Measurements from ENCODE around the gene PATL1. TPM values are rescaled to one million over a fixed set of nuclear protein-coding genes. Genes with fewer than 3 reads are reported as not detected.

The PATL1 gene
- total and polyA plus RNA-seq, 2 of the 8 experiments (the other 6 are each of a cell fraction or from before 2014, with no cell fraction given): 30.4 to 33.4 TPM

- Histone ChIP-seq H3K56ac (replicated peaks; ENCODE audit: insufficient read length, low read depth, low read length) (no peak overlapping the region), H3K4me2 (ENCODE audit: insufficient read depth in 1 of 2, low read depth in 2 of 2, low read length in 2 of 2) (no peak overlapping the region; a peak in 1 of 4 replicates), H2BK15ac (ENCODE audit: low read length) (no peak overlapping the region), H3K23ac (ENCODE audit: insufficient read length) (no peak overlapping the region), H4K5ac (ENCODE audit: insufficient read length, low read depth, low read length) (no peak overlapping the region), H2AFZ (ENCODE audit: low read length) (no peak overlapping the region), H3K4me3 (ENCODE audit: extremely low read depth in 1 of 4, insufficient read depth in 2 of 4, low read depth in 3 of 4, low read length in 4 of 4) (no peak overlapping the region), H3K14ac (ENCODE audit: insufficient read length) (no peak overlapping the region), H2BK120ac (replicated peaks; ENCODE audit: low read depth, low read length) (no peak overlapping the region), H2AK5ac (ENCODE audit: low read depth, low read length) (no peak overlapping the region), H3K79me2 (ENCODE audit: control insufficient read depth in 1 of 2, insufficient read depth in 2 of 2, low read length in 2 of 2) (no peaks in the 10 kb centered on the region), H4K8ac (ENCODE audit: extremely low read depth, insufficient read depth, low read length) (no peak overlapping the region), H3K4ac (replicated peaks; ENCODE audit: insufficient read length, low read depth, low read length) (no peak overlapping the region), H2BK12ac (ENCODE audit: low read depth, low read length) (no peak overlapping the region), H3K27me3 (replicated peaks in 1 of 4; ENCODE audit: control insufficient read depth in 3 of 4, extremely low read depth in 1 of 4, insufficient read depth in 3 of 4, low read length in 3 of 4) (no peaks in the 10 kb centered on the region), H3K79me1 (ENCODE audit: low read depth, low read length) (no peaks in the 10 kb centered on the region), H3K9me3 (ENCODE audit: insufficient read depth in 2 of 2, low read depth in 1 of 2, low read length in 1 of 2) (no peaks in the 10 kb centered on the region), H3K18ac (ENCODE audit: extremely low read depth, low read length) (no peak overlapping the region), H2BK5ac (ENCODE audit: low read depth, low read length) (no peak overlapping the region), H3K27ac (ENCODE audit: low read depth, low read length) (no peak overlapping the region), H2BK20ac (ENCODE audit: low read length) (no peak overlapping the region), H3K4me1 (replicated peaks in 1 of 4; ENCODE audit: control insufficient read depth in 3 of 4, insufficient read depth in 4 of 4, low read length in 3 of 4) (no peaks in the 10 kb centered on the region), H4K91ac (replicated peaks; ENCODE audit: insufficient read length, low read length) (no peak overlapping the region), H4K20me1 (replicated peaks in 1 of 2; ENCODE audit: control insufficient read depth in 1 of 2, insufficient read depth in 2 of 2, low read length in 2 of 2) (peaks cover 0 to 5% of the 10 kb centered on the region in 2 experiments), H3K36me3 (ENCODE audit: control insufficient read depth in 2 of 4, insufficient read depth in 4 of 4, low read length in 3 of 4) (peaks cover 12 to 76% (median 39%) of the 10 kb centered on the region in 4 experiments), H3K23me2 (ENCODE audit: low read depth, low read length) (no peaks in the 10 kb centered on the region), H3K9ac (replicated peaks in 1 of 4; ENCODE audit: extremely low read depth in 1 of 4, low read depth in 3 of 4, low read length in 3 of 4) (no peak overlapping the region)
- POLR2A ChIA-PET (ENCODE audit: partially characterized antibody): interaction anchor here (1.3 kb wide), 1 partner anchor 9 kb away, joined by 4 read pairs; the partner anchor contains the start of gene PATL1
- CTCF ChIA-PET (ENCODE audit: partially characterized antibody): interaction anchor here (0.6 to 0.8 kb wide), 2 partner anchors 80 to 142 kb away, joined by 3 to 4 read pairs; no protein-coding TSS in a partner anchor
- 89% methylated on average over 2 of the region's 2 CpGs; no CpG with 5 or more reads in 1 of the 2 experiments for WGBS, 2 experiments (ENCODE audit: extremely low coverage in 1 of 2, insufficient coverage in 1 of 2, insufficient read length in 1 of 2, insufficient replicate concordance in 2 of 2, low coverage in 1 of 2, low lambda C conversion rate in 2 of 2, missing lambda C conversion rate in 1 of 2)
- FAIRE-seq (no peak), DNase-seq (ENCODE audit: low read depth in 1 of 2, low spot score in 2 of 2) (no peak)
- no peak for TF ChIP-seq ZNF274 (IDR thresholded peaks at IDR 0.05; ENCODE audit: borderline replicate concordance, extremely low read depth, low read length)
- no peak for TF ChIP-seq CBX8 (IDR thresholded peaks at IDR 0.05; ENCODE audit: borderline replicate concordance, low read depth, low read length)
- TF ChIP-seq SIX5 (IDR thresholded peaks at IDR 0.05; ENCODE audit: low read depth, low read length): no peak
- TF ChIP-seq RXRA (IDR thresholded peaks at IDR 0.05; ENCODE audit: insufficient read depth, low read depth, low read length): no peak
- no peak for TF ChIP-seq ATF2 (IDR thresholded peaks at IDR 0.05; ENCODE audit: low read length)
- no peak for TF ChIP-seq KDM1A (IDR thresholded peaks at IDR 0.05; ENCODE audit: borderline replicate concordance, low read length)
- no peak for TF ChIP-seq CREB1 (IDR thresholded peaks at IDR 0.05)
- TF ChIP-seq POLR2A (IDR thresholded peaks at IDR 0.05; ENCODE audit: control extremely low read depth in 1 of 2, low read depth in 2 of 2, low read length in 2 of 2): no peak
- TF ChIP-seq CEBPB (IDR thresholded peaks at IDR 0.05; ENCODE audit: low read depth, low read length): no peak
- TF ChIP-seq NRF1 (IDR thresholded peaks at IDR 0.05; ENCODE audit: low read depth, low read length): no peak
- TF ChIP-seq CHD2 (IDR thresholded peaks at IDR 0.05; ENCODE audit: low read length): no peak
- TF ChIP-seq TCF12 (IDR thresholded peaks at IDR 0.05; ENCODE audit: low read depth, low read length): no peak
- no peak for TF ChIP-seq EGR1 (IDR thresholded peaks at IDR 0.05; ENCODE audit: borderline replicate concordance, low read depth, low read length)
- no peak for TF ChIP-seq SRF (IDR thresholded peaks at IDR 0.05; ENCODE audit: low read depth, low read length)
Measured at GRCh38 chr11:59659981-59660380, 8.9 kb downstream of the PATL1 start.

All from H1 (cell line).